Chondrocyte (in vitro differentiated cells): ENCODE measurements around the gene RP2. TPM values are rescaled to one million over a fixed set of nuclear protein-coding genes. Genes with fewer than 3 reads are reported as not detected.

Source experiments
- DNase-seq: peaks from one replicate; pipeline ENCODE4 v3.0.0; 2021; ENCODE audit warnings: mixed read lengths, low spot score
- H3K27ac Mint-ChIP-seq: one replicate; pipeline ENCODE4 v1.8.0; 2021; ENCODE audit warnings: mild to moderate bottlenecking, moderate library complexity, mixed read lengths; ENCODE audit not compliant: unreplicated experiment
- H3K27me3 Mint-ChIP-seq: 2 replicates; pipeline ENCODE4 v1.8.0; 2021; ENCODE audit warnings: low read depth, mixed read lengths
- H3K36me3 Mint-ChIP-seq: 2 replicates; pipeline ENCODE4 v1.8.0; 2021; ENCODE audit warnings: low read depth, mixed read lengths
- H3K4me1 Mint-ChIP-seq: 2 replicates; pipeline ENCODE4 v1.8.0; 2021; ENCODE audit warnings: low read depth, mild to moderate bottlenecking, mixed read lengths
- H3K4me3 Mint-ChIP-seq: one replicate; pipeline ENCODE4 v1.8.0; 2021; ENCODE audit warnings: mild to moderate bottlenecking, moderate library complexity, mixed read lengths; ENCODE audit not compliant: unreplicated experiment
- H3K9me3 Mint-ChIP-seq: 2 replicates; pipeline ENCODE4 v1.8.0; 2021; ENCODE audit warnings: low read depth, mixed read lengths
- total RNA-seq: library from RNA; stranded (reverse); gene quantifications from 3 replicates; pipeline ENCODE4 v1.2.1, GENCODE V29; 2021
- TF ChIP-seq, protein P1 (sequence below): fragments of 200-600 bp; sonication (generic); IDR thresholded peaks from 2 replicates; pipeline ENCODE4 v1.5.0; 2021; ENCODE audit warnings: antibody characterized with exemption, mild to moderate bottlenecking, moderate library complexity

Gene RP2
- total RNA-seq, 1 donor from 2014 or later = 18.4 TPM

DNA sequence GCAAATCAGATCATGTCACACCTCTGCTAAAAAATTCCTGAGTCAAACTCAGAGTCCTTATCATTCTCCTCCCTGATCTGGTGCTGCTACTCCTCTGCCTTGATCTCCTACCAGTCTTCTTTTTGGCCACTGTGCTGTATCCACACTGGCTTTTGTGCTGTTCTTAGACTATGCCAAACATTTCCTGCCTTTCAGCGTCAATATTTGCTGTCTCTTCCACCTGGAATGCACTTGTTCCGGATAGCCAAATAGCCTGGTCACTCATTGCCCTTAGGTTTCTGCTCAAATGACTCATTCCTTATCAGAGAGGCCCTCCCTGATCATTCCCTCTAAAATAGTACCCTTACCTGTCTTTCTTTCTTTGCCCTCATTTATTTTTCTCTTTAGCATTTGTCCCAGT lies 24.4 kb upstream of the RP2 start:
- DNase-seq = no peak
- Mint-ChIP-seq H3K9me3 (peaks cover 29% of the 10 kb centered on the region), H3K4me3 (no peak overlapping the region), H3K27ac (no peak overlapping the region), H3K27me3 (no peaks in the 10 kb centered on the region), H3K36me3 (no peaks in the 10 kb centered on the region), H3K4me1 (no peaks in the 10 kb centered on the region)
- TF ChIP-seq, protein P1, sequence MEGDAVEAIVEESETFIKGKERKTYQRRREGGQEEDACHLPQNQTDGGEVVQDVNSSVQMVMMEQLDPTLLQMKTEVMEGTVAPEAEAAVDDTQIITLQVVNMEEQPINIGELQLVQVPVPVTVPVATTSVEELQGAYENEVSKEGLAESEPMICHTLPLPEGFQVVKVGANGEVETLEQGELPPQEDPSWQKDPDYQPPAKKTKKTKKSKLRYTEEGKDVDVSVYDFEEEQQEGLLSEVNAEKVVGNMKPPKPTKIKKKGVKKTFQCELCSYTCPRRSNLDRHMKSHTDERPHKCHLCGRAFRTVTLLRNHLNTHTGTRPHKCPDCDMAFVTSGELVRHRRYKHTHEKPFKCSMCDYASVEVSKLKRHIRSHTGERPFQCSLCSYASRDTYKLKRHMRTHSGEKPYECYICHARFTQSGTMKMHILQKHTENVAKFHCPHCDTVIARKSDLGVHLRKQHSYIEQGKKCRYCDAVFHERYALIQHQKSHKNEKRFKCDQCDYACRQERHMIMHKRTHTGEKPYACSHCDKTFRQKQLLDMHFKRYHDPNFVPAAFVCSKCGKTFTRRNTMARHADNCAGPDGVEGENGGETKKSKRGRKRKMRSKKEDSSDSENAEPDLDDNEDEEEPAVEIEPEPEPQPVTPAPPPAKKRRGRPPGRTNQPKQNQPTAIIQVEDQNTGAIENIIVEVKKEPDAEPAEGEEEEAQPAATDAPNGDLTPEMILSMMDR = no peak

DNA sequence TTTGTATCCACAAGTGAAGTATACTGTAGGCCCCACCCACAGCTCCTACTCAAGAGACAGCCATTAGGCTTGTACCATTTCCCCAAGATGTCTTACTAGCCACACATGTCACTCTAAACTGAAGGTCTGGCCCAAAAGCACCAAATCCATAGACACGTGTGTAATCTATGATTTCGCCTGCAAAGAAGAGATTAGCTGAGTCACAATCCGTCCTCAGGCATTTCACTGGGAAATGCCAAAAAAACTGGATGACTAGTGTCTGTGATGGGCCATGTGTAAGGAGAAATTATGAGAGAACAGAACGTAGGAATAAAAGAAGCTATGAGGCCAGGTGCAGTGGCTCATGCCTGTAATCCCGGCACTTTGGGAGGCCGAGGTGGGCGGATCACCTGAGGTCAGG lies 21.9 kb upstream of the RP2 start:
- TF ChIP-seq, protein P1 = no peak
- H3K4me1 Mint-ChIP-seq = peaks cover 15% of the 10 kb centered on the region

GRCh38 chrX:46819136-46819535 lies 17.7 kb upstream of the RP2 start:
- Mint-ChIP-seq H3K4me1 (peaks cover 15% of the 10 kb centered on the region), H3K9me3 (peaks cover 27% of the 10 kb centered on the region), H3K27me3 (no peaks in the 10 kb centered on the region), H3K36me3 (peaks cover 2% of the 10 kb centered on the region), H3K4me3 (no peak overlapping the region), H3K27ac (peak overlapping the region; percentile 92)
- TF ChIP-seq, protein P1 = no peak
- DNase-seq = no peak

More for the DNA sequence above, 21.9 kb upstream of the RP2 start:
- Mint-ChIP-seq H3K27me3 (no peaks in the 10 kb centered on the region), H3K9me3 (peaks cover 25% of the 10 kb centered on the region), H3K36me3 (no peaks in the 10 kb centered on the region), H3K27ac (no peak overlapping the region), H3K4me3 (no peak overlapping the region)
- no peak for DNase-seq

GRCh38 chrX:46820391-46821100 lies 16.3 kb upstream of the RP2 start:
- Mint-ChIP-seq H3K27me3 (no peaks in the 10 kb centered on the region), H3K4me1 (peaks cover 15% of the 10 kb centered on the region), H3K36me3 (peaks cover 2% of the 10 kb centered on the region), H3K4me3 (no peak overlapping the region), H3K27ac (no peak overlapping the region), H3K9me3 (peaks cover 29% of the 10 kb centered on the region)
- TF ChIP-seq, protein P1 = no peak
- DNase-seq = no peak

- Mint-ChIP-seq H3K27ac (no peak overlapping the region), H3K4me1 (peaks cover 14% of the 10 kb centered on the region), H3K36me3 (peaks cover 2% of the 10 kb centered on the region), H3K9me3 (peaks cover 31% of the 10 kb centered on the region), H3K27me3 (no peaks in the 10 kb centered on the region), H3K4me3 (no peak overlapping the region)
- TF ChIP-seq, protein P1 = no peak
- DNase-seq = no peak
Measured at GRCh38 chrX:46823481-46823880, 13.4 kb upstream of the RP2 start.
